A549 (cell line): ENCODE measurements around the gene RPRD1A.

Source experiments
- CBX2 ChIP-seq: fragments of 200-600 bp; sonication (generic); IDR thresholded peaks from 2 replicates; pipeline ENCODE4 v1.6.1; 2016; ENCODE audit warnings: low read depth, mild to moderate bottlenecking, borderline replicate concordance
- EP300 ChIP-seq, 2 experiments: fragments of >200 bp; sonication (Bioruptor Twin); formaldehyde crosslinking; IDR thresholded peaks; 2 replicates in 1 of 2; 3 replicates in 1 of 2; pipeline ENCODE4 v1.6.1; 2016 to 2017
- HOXA7 ChIP-seq: fragments of 250-450 bp; sonication (Bioruptor Pico); IDR thresholded peaks from 2 replicates; pipeline ENCODE4 v1.5.0; 2020; ENCODE audit warnings: mild to moderate bottlenecking, moderate library complexity
- MYC ChIP-seq: IDR thresholded peaks from 2 replicates; pipeline ENCODE4 v1.6.1; 2012; ENCODE audit warnings: mild to moderate bottlenecking, inconsistent platforms, low read length, improper control_type of control experiment, borderline replicate concordance
- NR3C1 ChIP-seq: fragments of >200 bp; sonication (Bioruptor Twin); formaldehyde crosslinking; IDR thresholded peaks from 3 replicates; pipeline ENCODE4 v1.6.1; 2017
- RARB ChIP-seq: fragments of 250-450 bp; sonication (Bioruptor Pico); IDR thresholded peaks from 2 replicates; pipeline ENCODE4 v1.8.0; 2021; ENCODE audit warnings: mild to moderate bottlenecking, moderate library complexity
- RFX5 ChIP-seq: fragments of 450-650 bp; IDR thresholded peaks from 2 replicates; pipeline ENCODE4 v1.7.1; 2014; ENCODE audit warnings: antibody characterized with exemption, mild to moderate bottlenecking, moderate library complexity
- TP53 ChIP-seq: fragments of 250-450 bp; sonication (Bioruptor Pico); IDR thresholded peaks from 2 replicates; pipeline ENCODE4 v1.5.0; 2021; ENCODE audit warnings: mild to moderate bottlenecking, moderate library complexity
- ZC3H11A ChIP-seq: fragments of 450-650 bp; IDR thresholded peaks from 2 replicates; pipeline ENCODE4 v1.6.1; 2014; ENCODE audit warnings: antibody characterized with exemption, mild to moderate bottlenecking
- TF ChIP-seq, protein P1 (sequence below): fragments of >200 bp; sonication (Bioruptor Twin); formaldehyde crosslinking; IDR thresholded peaks from 3 replicates; pipeline ENCODE4 v1.5.1; 2016
- TF ChIP-seq, protein P2 (sequence below): IDR thresholded peaks from 2 replicates; pipeline ENCODE4 v1.6.1; 2012

DNA sequence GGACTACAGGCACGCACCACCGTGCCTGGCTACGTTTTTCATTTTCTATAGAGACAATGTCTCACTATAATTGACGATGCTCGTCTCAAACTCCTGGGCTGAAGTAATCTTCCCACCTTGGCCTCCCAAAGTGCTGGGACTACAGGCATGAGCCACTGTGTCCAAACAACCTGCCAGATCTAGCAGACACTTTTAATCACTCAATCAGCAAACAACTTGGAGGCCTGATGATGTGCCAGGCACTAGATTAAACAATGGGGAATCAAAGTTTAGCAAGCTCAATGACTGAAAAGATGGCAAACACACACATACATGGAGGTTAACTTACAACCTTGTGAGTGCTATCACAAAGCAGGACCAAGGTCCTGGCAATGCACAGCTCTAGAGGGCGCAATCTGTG is 124.7 kb downstream of the RPRD1A start:
- TF ChIP-seq RARB (CRISPR knock-in tag), result no peak
- no peak for TF ChIP-seq HOXA7
- TF ChIP-seq, protein P1, sequence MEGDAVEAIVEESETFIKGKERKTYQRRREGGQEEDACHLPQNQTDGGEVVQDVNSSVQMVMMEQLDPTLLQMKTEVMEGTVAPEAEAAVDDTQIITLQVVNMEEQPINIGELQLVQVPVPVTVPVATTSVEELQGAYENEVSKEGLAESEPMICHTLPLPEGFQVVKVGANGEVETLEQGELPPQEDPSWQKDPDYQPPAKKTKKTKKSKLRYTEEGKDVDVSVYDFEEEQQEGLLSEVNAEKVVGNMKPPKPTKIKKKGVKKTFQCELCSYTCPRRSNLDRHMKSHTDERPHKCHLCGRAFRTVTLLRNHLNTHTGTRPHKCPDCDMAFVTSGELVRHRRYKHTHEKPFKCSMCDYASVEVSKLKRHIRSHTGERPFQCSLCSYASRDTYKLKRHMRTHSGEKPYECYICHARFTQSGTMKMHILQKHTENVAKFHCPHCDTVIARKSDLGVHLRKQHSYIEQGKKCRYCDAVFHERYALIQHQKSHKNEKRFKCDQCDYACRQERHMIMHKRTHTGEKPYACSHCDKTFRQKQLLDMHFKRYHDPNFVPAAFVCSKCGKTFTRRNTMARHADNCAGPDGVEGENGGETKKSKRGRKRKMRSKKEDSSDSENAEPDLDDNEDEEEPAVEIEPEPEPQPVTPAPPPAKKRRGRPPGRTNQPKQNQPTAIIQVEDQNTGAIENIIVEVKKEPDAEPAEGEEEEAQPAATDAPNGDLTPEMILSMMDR, result no peak
- no peak for TF ChIP-seq TP53 (CRISPR knock-in tag)
- TF ChIP-seq MYC, result no peak
- no peak for TF ChIP-seq CBX2
- TF ChIP-seq, protein P2, sequence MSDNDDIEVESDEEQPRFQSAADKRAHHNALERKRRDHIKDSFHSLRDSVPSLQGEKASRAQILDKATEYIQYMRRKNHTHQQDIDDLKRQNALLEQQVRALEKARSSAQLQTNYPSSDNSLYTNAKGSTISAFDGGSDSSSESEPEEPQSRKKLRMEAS, result no peak
- no peak for TF ChIP-seq EP300 (IDR thresholded peaks at IDR 0.05)
- TF ChIP-seq ZC3H11A, result no peak
- no peak for TF ChIP-seq RFX5
- no peak for TF ChIP-seq NR3C1
